Panc1 (cell line): ENCODE results near the gene PTPRE. TPM values are rescaled to one million over a fixed set of nuclear protein-coding genes. Genes with fewer than 3 reads are reported as not detected.

Experiments used
- ATAC-seq: fragments of 200-7000 bp; cut with Tn5 transposase; 2 replicates; pipeline ENCODE4 v1.9.1; 2020; ENCODE audit warnings: mild to moderate bottlenecking, moderate library complexity
- BruUV-seq: library from RNA; stranded (reverse); fragments of 400-500 nt; replicated peaks from 2 replicates; lab custom pipeline; 2021; lab: Mats Ljungman, UMichigan
- CTCF ChIA-PET: fragments of 300-600 bp; sonication (Branson Sonifier 250); formaldehyde crosslinking; loops from one replicate; lab custom pipeline; 2022; ENCODE audit warnings: antibody characterized with exemption; lab: Charles Lee
- POLR2A ChIA-PET: fragments of 300-600 bp; sonication (Branson Sonifier 250); formaldehyde crosslinking; loops from one replicate; lab custom pipeline; 2022; ENCODE audit warnings: antibody characterized with exemption; lab: Charles Lee
- DNase-seq: peaks from one replicate; pipeline ENCODE4 v3.0.0-alpha.2; 2010; ENCODE audit warnings: low read depth, low spot score
- H3K27ac ChIP-seq: 2 replicates; pipeline ENCODE4 v1.5.1; 2011; ENCODE audit warnings: mild to moderate bottlenecking, low read length, inconsistent platforms
- H3K27me3 ChIP-seq: fragments of 200-500 bp; sonication (Bioruptor generic); 2 replicates; pipeline ENCODE4 v1.6.0; 2014; ENCODE audit warnings: low read length, inconsistent platforms; ENCODE audit not compliant: control insufficient read depth, insufficient read depth
- H3K36me3 ChIP-seq: fragments of 200-500 bp; sonication (Bioruptor generic); 2 replicates; pipeline ENCODE4 v1.5.1; 2014; ENCODE audit warnings: inconsistent platforms, mild to moderate bottlenecking, low read length, moderate library complexity; ENCODE audit not compliant: control insufficient read depth, insufficient read depth
- H3K4me1 ChIP-seq: 2 replicates; pipeline ENCODE4 v1.5.1; 2011; ENCODE audit warnings: inconsistent platforms, mild to moderate bottlenecking, low read length, moderate library complexity; ENCODE audit not compliant: control insufficient read depth, insufficient read depth
- H3K4me3 ChIP-seq, 2 experiments: 2 replicates each; pipeline ENCODE4 v1.5.1; 2011 to 2012; ENCODE audit warnings: low read depth in 2 of 2, low read length in 2 of 2, mild to moderate bottlenecking in 2 of 2, inconsistent platforms in 1 of 2, moderate library complexity in 1 of 2
- H3K9me3 ChIP-seq: fragments of 200-500 bp; sonication (Bioruptor generic); 2 replicates; pipeline ENCODE4 v1.5.1; 2014; ENCODE audit warnings: low read depth, mild to moderate bottlenecking, inconsistent platforms, low read length, moderate library complexity; ENCODE audit not compliant: control insufficient read depth, insufficient read depth
- POLR2AphosphoS5 ChIP-seq: IDR thresholded peaks from 2 replicates; pipeline ENCODE4 v1.6.1; 2012; ENCODE audit warnings: mild to moderate bottlenecking, low read depth, low read length, moderate library complexity
- REST ChIP-seq, 2 experiments: IDR thresholded peaks; 2 replicates each; pipeline ENCODE4 v1.6.1; 2011 to 2012; ENCODE audit warnings: low read depth in 2 of 2, control low read depth in 1 of 2, low read length in 1 of 2, mild to moderate bottlenecking in 1 of 2, moderate library complexity in 1 of 2; ENCODE audit not compliant: insufficient read depth in 1 of 2
- SIN3A ChIP-seq: IDR thresholded peaks from 2 replicates; pipeline ENCODE4 v1.6.1; 2012; ENCODE audit warnings: low read depth, mild to moderate bottlenecking, low read length, moderate library complexity, borderline replicate concordance; ENCODE audit not compliant: insufficient read depth
- TCF7L2 ChIP-seq: IDR thresholded peaks from 2 replicates; pipeline ENCODE4 v1.6.1; 2011; ENCODE audit warnings: mild to moderate bottlenecking, low read depth, low read length, inconsistent platforms
- in situ Hi-C: cut with HindIII; loops from 2 replicates; pipeline ENCODE4 v1.10.0; 2016; ENCODE audit warnings: low sequenced_read_pairs, low pct_unique_long_range_greater_than_20kb
- intact Hi-C: fragments of 100-400 bp; cut with micrococcal nuclease; formaldehyde crosslinking; loops from one replicate; pipeline ENCODE4 v1.10.0; 2022; ENCODE audit not compliant: unreplicated experiment
- total RNA-seq: library from RNA; stranded (reverse); gene quantifications from one replicate; pipeline ENCODE4 v1.2.1, GENCODE V29; 2021; ENCODE audit not compliant: unreplicated experiment
- TF ChIP-seq, protein P1 (sequence below): fragments of 450-650 bp; IDR thresholded peaks from 2 replicates; pipeline ENCODE4 v1.5.1; 2017; ENCODE audit warnings: mild to moderate bottlenecking

PTPRE gene
- total RNA-seq, 1 experiment from 2014 or later = 0.44 TPM

DNA sequence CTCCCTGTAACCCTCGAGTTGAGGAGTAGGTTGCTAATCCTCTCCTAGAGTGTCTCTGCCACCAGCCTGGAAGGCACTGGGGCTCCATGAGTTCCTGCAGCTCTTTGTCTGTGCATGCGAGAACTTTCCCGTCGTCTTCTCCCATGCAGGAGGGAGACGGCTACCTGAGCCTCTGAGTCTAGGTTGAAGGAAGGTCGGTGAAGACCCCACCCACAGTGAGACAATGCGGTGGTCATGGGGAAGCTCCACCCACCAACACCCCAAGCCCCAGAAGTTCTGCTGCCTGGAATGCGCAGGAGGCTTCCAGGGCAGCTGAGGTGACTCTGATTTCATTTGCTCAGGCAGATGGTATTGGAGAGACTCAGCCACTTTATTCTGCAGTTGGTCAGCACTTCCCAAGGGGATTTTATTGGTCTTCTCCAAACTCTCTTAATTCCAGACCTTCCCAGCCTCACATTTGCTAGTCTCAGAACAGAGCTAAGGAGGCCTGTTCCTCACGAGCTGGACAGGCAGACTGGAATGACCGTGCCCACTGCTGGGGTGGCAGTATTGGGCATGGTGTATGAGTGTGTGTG, 36.5 kb downstream of the PTPRE start:
- intact Hi-C loops = no loop called here
- H3K9me3 ChIP-seq = no peaks in the 10 kb centered on the region
- TF ChIP-seq REST (IDR thresholded peaks at IDR 0.05; ENCODE audit: insufficient read depth in 1 of 2, low read depth in 2 of 2, low read length in 1 of 2) (no peak), POLR2AphosphoS5 (no peak), TCF7L2 (no peak), SIN3A (no peak)
- TF ChIP-seq, protein P1, sequence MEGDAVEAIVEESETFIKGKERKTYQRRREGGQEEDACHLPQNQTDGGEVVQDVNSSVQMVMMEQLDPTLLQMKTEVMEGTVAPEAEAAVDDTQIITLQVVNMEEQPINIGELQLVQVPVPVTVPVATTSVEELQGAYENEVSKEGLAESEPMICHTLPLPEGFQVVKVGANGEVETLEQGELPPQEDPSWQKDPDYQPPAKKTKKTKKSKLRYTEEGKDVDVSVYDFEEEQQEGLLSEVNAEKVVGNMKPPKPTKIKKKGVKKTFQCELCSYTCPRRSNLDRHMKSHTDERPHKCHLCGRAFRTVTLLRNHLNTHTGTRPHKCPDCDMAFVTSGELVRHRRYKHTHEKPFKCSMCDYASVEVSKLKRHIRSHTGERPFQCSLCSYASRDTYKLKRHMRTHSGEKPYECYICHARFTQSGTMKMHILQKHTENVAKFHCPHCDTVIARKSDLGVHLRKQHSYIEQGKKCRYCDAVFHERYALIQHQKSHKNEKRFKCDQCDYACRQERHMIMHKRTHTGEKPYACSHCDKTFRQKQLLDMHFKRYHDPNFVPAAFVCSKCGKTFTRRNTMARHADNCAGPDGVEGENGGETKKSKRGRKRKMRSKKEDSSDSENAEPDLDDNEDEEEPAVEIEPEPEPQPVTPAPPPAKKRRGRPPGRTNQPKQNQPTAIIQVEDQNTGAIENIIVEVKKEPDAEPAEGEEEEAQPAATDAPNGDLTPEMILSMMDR = no peak
- CTCF ChIA-PET = no interaction called here
- BruUV-seq = no TSS peak
- no peaks in the 10 kb centered on the region for H3K4me1 ChIP-seq
- H3K4me3 ChIP-seq = no peak overlapping the region
- H3K36me3 ChIP-seq = no peaks in the 10 kb centered on the region
- ATAC-seq = no peak
- in situ Hi-C loops = no loop called here
- DNase-seq = no peak
- no peak overlapping the region for H3K27ac ChIP-seq
- H3K27me3 ChIP-seq = peaks cover 12% of the 10 kb centered on the region
- POLR2A ChIA-PET = no interaction called here

DNA sequence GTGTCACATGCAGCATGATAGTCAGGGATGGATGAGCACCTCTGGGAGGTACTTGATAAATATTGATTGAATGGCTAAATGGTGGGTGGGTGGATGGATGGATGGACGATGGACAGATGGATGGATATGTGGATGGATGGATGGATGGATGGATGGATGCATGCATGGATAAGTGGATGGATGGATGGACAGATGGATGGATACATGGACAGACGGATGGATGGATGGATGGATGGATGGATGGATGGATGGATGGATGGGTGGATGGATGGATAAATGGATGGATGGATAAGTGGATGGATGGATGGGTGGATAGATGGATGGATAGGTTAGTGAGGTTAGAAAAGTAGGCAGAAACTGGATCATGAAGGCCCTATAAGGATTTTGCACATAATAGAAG, 37.4 kb downstream of the PTPRE start:
- ATAC-seq (no peak), DNase-seq (no peak)
- no peak overlapping the region for H3K27ac ChIP-seq
- no peaks in the 10 kb centered on the region for H3K36me3 ChIP-seq
- H3K27me3 ChIP-seq = peaks cover 12% of the 10 kb centered on the region
- ChIA-PET POLR2A (no interaction called here), CTCF (no interaction called here)
- H3K9me3 ChIP-seq = no peaks in the 10 kb centered on the region
- H3K4me1 ChIP-seq = no peaks in the 10 kb centered on the region
- intact Hi-C loops = no loop called here
- BruUV-seq = no TSS peak
- TF ChIP-seq, protein P1 = no peak
- TF ChIP-seq REST (IDR thresholded peaks at IDR 0.05; ENCODE audit: insufficient read depth in 1 of 2, low read depth in 2 of 2, low read length in 1 of 2) = no peak
- no peak for TF ChIP-seq SIN3A
- TF ChIP-seq POLR2AphosphoS5 = no peak
- no peak for TF ChIP-seq TCF7L2
- H3K4me3 ChIP-seq = no peak overlapping the region
- in situ Hi-C loops = no loop called here
